GM12878 (cell line): Measurements from ENCODE around the gene PLEKHG2. TPM values are rescaled to one million over a fixed set of nuclear protein-coding genes. Genes with fewer than 3 reads are reported as not detected.

Experiments
- ATF3 ChIP-seq: IDR thresholded peaks from 2 replicates; pipeline ENCODE4 v1.6.1; 2011; ENCODE audit warnings: low read depth, mild to moderate bottlenecking, low read length, moderate library complexity, borderline replicate concordance; ENCODE audit errors: extremely low read depth
- CEBPB ChIP-seq, 2 experiments: fragments of 150-350 bp in 1 of 2; IDR thresholded peaks; 2 replicates each; pipeline ENCODE4 v1.6.1; 2012 to 2014; ENCODE audit warnings: low read depth in 2 of 2, low read length in 2 of 2, borderline replicate concordance in 1 of 2, inconsistent platforms in 1 of 2
- CHD2 ChIP-seq: IDR thresholded peaks from 2 replicates; pipeline ENCODE4 v1.6.1; 2011; ENCODE audit warnings: low read depth, low read length, improper control_type of control experiment, borderline replicate concordance
- EP300 ChIP-seq, 2 experiments: fragments of 150-350 bp in 1 of 2; IDR thresholded peaks; 2 replicates each; pipeline ENCODE4 v1.6.1; 2011 to 2012; ENCODE audit warnings: low read depth in 2 of 2, low read length in 2 of 2, borderline replicate concordance in 1 of 2, improper control_type of control experiment in 1 of 2, inconsistent platforms in 1 of 2; ENCODE audit not compliant: control insufficient read depth in 1 of 2
- ETV6 ChIP-seq, 2 experiments: fragments of 450-650 bp in 1 of 2; IDR thresholded peaks in 1 of 2; conservative IDR thresholded peaks in 1 of 2; 2 replicates each; pipeline ENCODE4 v1.6.1; 2014; ENCODE audit warnings: antibody characterized with exemption in 1 of 2, borderline replicate concordance in 1 of 2, low read depth in 1 of 2, mild to moderate bottlenecking in 1 of 2, moderate library complexity in 1 of 2
- HDAC2 ChIP-seq: fragments of 200-600 bp; sonication (generic); IDR thresholded peaks from 2 replicates; pipeline ENCODE4 v1.6.1; 2017
- JUND ChIP-seq: IDR thresholded peaks from 2 replicates; pipeline ENCODE4 v1.6.1; 2012; ENCODE audit warnings: low read depth, mild to moderate bottlenecking, low read length, improper control_type of control experiment, moderate library complexity
- MAX ChIP-seq: IDR thresholded peaks from 2 replicates; pipeline ENCODE4 v1.6.1; 2012; ENCODE audit warnings: low read depth, low read length, improper control_type of control experiment
- MEF2B ChIP-seq: fragments of 450-650 bp; IDR thresholded peaks from 2 replicates; pipeline ENCODE4 v1.6.1; 2018; ENCODE audit warnings: mild to moderate bottlenecking, moderate library complexity; ENCODE audit not compliant: partially characterized antibody, poor library complexity, severe bottlenecking
- MYB ChIP-seq: fragments of 150-350 bp; IDR thresholded peaks from 2 replicates; pipeline ENCODE4 v1.6.1; 2014; ENCODE audit warnings: mild to moderate bottlenecking, low read depth, low read length, borderline replicate concordance
- NFIC ChIP-seq: IDR thresholded peaks from 2 replicates; pipeline ENCODE4 v1.6.1; 2012; ENCODE audit warnings: low read depth, mild to moderate bottlenecking, inconsistent platforms, low read length, moderate library complexity
- PAX5 ChIP-seq: IDR thresholded peaks from 2 replicates; pipeline ENCODE4 v1.6.1; 2011; ENCODE audit warnings: low read depth, low read length, borderline replicate concordance
- PAX8 ChIP-seq: fragments of 450-650 bp; IDR thresholded peaks from 2 replicates; pipeline ENCODE4 v1.6.1; 2017; ENCODE audit warnings: mild to moderate bottlenecking, moderate library complexity
- POLR2A ChIP-seq: IDR thresholded peaks from 2 replicates; pipeline ENCODE4 v1.6.1; 2011; ENCODE audit warnings: low read depth, mild to moderate bottlenecking, low read length
- POU2F2 ChIP-seq: IDR thresholded peaks from 3 replicates; pipeline ENCODE4 v1.6.1; 2011; ENCODE audit warnings: low read depth, mild to moderate bottlenecking, low read length, borderline replicate concordance
- RB1 ChIP-seq: fragments of 450-650 bp; formaldehyde crosslinking; IDR thresholded peaks from 2 replicates; pipeline ENCODE4 v1.6.1; 2017; ENCODE audit warnings: mild to moderate bottlenecking, borderline replicate concordance
- SMAD1 ChIP-seq: fragments of 450-650 bp; IDR thresholded peaks from 2 replicates; pipeline ENCODE4 v1.6.1; 2018; ENCODE audit warnings: mild to moderate bottlenecking, low read depth; ENCODE audit not compliant: partially characterized antibody
- SMAD5 ChIP-seq: IDR thresholded peaks from 2 replicates; pipeline ENCODE4 v1.6.1; 2016; ENCODE audit warnings: antibody characterized with exemption, low read depth
- SREBF1 ChIP-seq: IDR thresholded peaks from 2 replicates; pipeline ENCODE4 v1.6.1; 2012; ENCODE audit warnings: mild to moderate bottlenecking, low read length
- SREBF2 ChIP-seq: IDR thresholded peaks from 2 replicates; pipeline ENCODE4 v1.6.1; 2012; ENCODE audit warnings: mild to moderate bottlenecking, low read length
- SRF ChIP-seq, 2 experiments: IDR thresholded peaks; 2 replicates each; pipeline ENCODE4 v1.6.1; 2011; ENCODE audit warnings: low read depth in 2 of 2, low read length in 2 of 2, mild to moderate bottlenecking in 1 of 2, moderate library complexity in 1 of 2
- WRNIP1 ChIP-seq: IDR thresholded peaks from 2 replicates; pipeline ENCODE4 v1.6.1; 2011; ENCODE audit warnings: low read depth, low read length, improper control_type of control experiment, borderline replicate concordance
- ZBED1 ChIP-seq: IDR thresholded peaks from 2 replicates; pipeline ENCODE4 v1.6.1; 2016; ENCODE audit warnings: borderline replicate concordance
- ZNF217 ChIP-seq: fragments of 450-650 bp; IDR thresholded peaks from 2 replicates; pipeline ENCODE4 v1.6.1; 2017; ENCODE audit warnings: antibody characterized with exemption, mild to moderate bottlenecking
- ZNF622 ChIP-seq: fragments of 450-650 bp; IDR thresholded peaks from 2 replicates; pipeline ENCODE4 v1.6.1; 2017; ENCODE audit warnings: mild to moderate bottlenecking, inconsistent platforms
- polyA plus RNA-seq, 11 experiments: library from polyadenylated mRNA; depleted of rRNA in 4 of 11; unstranded in 6 of 11; stranded (reverse) in 5 of 11; fragments of >200 nt; fragmentation: Nextera tagmentation in 4 of 11; fragmentation: Illumina TruSeq in 1 of 11; extraction: Ambion mirVana in 4 of 11; extraction: Trizol in 1 of 11; gene quantifications; 1 replicate in 1 of 11; 2 replicates in 10 of 11; pipeline versions ENCODE4 v1.2.1 to v1.2.3, GENCODE V29; 2011 to 2016; ENCODE audit warnings: inconsistent platforms in 2 of 11, missing spikeins in 2 of 11, low read depth in 1 of 11
- total RNA-seq, 4 experiments: library from RNA; depleted of rRNA in 3 of 4; stranded (reverse); fragments of >200 nt in 3 of 4; fragmentation: Illumina TruSeq in 1 of 4; extraction: Trizol in 1 of 4; gene quantifications; 2 replicates each; pipeline versions ENCODE4 v1.2.1 to v1.2.3, GENCODE V29; 2013 to 2021
- TF ChIP-seq, protein P1 (sequence below): fragments of 150-350 bp; IDR thresholded peaks from 2 replicates; pipeline ENCODE4 v1.6.1; 2016; ENCODE audit warnings: low read depth, low read length
- TF ChIP-seq, protein P2 (sequence below): IDR thresholded peaks from 2 replicates; pipeline ENCODE4 v1.6.1; 2012; ENCODE audit warnings: low read depth, low read length, improper control_type of control experiment

The PLEKHG2 gene
- total and polyA plus RNA-seq, 10 of the 15 experiments (the other 5 are each of a cell fraction or from before 2014, with no cell fraction given): 3.0 to 62.5 (median 17.2) TPM

DNA sequence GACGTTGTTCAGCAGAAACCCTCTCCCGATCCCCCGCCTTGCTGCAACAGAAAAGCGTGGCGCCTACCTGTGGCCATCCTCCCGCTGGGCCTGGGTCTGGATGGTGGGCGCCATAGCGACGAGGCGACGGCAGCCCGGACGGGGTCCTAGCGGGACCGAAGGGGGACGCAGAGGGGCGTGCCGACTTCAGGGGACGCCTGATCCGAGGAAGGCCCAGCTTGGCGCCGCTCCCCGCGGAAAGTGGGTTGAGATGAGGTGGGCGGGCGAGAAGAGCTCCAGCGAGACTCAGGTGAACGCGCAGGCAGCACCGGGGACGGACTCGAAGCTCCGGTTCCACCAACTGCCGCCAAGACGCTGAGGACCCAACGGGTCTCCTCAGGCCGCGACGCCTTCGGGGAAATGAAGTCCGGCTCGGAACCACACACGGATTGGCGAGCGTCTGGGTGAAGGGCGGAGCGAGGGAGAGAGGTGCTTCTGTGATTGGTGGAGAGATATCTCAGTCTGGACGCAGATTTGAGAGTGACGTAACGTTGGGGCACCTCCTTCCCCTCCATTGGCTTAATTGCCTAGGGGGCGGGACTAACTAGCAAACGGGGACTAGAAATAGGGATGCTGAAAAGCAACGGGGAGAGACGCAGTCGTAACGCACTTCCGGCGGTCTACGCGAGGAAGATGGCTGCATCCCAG lies 21.6 kb upstream of the PLEKHG2 start, which contains the start of the genes MED29 and PAF1 (continued):
- TF ChIP-seq, protein P1, sequence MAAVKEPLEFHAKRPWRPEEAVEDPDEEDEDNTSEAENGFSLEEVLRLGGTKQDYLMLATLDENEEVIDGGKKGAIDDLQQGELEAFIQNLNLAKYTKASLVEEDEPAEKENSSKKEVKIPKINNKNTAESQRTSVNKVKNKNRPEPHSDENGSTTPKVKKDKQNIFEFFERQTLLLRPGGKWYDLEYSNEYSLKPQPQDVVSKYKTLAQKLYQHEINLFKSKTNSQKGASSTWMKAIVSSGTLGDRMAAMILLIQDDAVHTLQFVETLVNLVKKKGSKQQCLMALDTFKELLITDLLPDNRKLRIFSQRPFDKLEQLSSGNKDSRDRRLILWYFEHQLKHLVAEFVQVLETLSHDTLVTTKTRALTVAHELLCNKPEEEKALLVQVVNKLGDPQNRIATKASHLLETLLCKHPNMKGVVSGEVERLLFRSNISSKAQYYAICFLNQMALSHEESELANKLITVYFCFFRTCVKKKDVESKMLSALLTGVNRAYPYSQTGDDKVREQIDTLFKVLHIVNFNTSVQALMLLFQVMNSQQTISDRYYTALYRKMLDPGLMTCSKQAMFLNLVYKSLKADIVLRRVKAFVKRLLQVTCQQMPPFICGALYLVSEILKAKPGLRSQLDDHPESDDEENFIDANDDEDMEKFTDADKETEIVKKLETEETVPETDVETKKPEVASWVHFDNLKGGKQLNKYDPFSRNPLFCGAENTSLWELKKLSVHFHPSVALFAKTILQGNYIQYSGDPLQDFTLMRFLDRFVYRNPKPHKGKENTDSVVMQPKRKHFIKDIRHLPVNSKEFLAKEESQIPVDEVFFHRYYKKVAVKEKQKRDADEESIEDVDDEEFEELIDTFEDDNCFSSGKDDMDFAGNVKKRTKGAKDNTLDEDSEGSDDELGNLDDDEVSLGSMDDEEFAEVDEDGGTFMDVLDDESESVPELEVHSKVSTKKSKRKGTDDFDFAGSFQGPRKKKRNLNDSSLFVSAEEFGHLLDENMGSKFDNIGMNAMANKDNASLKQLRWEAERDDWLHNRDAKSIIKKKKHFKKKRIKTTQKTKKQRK: peak; percentile 81
- TF ChIP-seq SREBF2 (no peak), POLR2A (peak; percentile 94), WRNIP1 (no peak), RB1 (peak; percentile 97; the same call in 1 of the 2 replicates), MYB (peak; percentile 96), HDAC2 (no peak), SMAD1 (no peak), EP300 (IDR thresholded peaks at IDR 0.05; ENCODE audit: borderline replicate concordance in 1 of 2, control insufficient read depth in 1 of 2, low read depth in 2 of 2, low read length in 2 of 2) (no peak), CHD2 (peak; percentile 93), MEF2B (peak; percentile 60), CEBPB (IDR thresholded peaks at IDR 0.05; ENCODE audit: borderline replicate concordance in 1 of 2, low read depth in 2 of 2, low read length in 2 of 2) (no peak), PAX8 (no peak), SREBF1 (no peak; the same call in 1 of the 2 replicates), ATF3 (no peak), ZNF217 (peak; percentile 62; the same call in 1 of the 2 replicates), POU2F2 (peak; percentile 80), JUND (peak; percentile 29; the same call in 1 of the 2 replicates), ETV6 (conservative IDR thresholded peaks at IDR 0.05 in 1 of 2, IDR thresholded peaks at IDR 0.05 in 1 of 2; ENCODE audit: borderline replicate concordance in 1 of 2, low read depth in 1 of 2) (no peak), NFIC (no peak), MAX (peak; percentile 55), ZNF622 (no peak), SRF (IDR thresholded peaks at IDR 0.05; ENCODE audit: low read depth in 2 of 2, low read length in 2 of 2) (no peak), PAX5 (peak; percentile 50; the same call in 1 of the 2 replicates), SMAD5 (no peak; the same call in 1 of the 2 replicates), ZBED1 (no peak)
- TF ChIP-seq, protein P2, sequence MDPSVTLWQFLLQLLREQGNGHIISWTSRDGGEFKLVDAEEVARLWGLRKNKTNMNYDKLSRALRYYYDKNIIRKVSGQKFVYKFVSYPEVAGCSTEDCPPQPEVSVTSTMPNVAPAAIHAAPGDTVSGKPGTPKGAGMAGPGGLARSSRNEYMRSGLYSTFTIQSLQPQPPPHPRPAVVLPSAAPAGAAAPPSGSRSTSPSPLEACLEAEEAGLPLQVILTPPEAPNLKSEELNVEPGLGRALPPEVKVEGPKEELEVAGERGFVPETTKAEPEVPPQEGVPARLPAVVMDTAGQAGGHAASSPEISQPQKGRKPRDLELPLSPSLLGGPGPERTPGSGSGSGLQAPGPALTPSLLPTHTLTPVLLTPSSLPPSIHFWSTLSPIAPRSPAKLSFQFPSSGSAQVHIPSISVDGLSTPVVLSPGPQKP: peak; percentile 90; the same call in 1 of the 2 replicates
